Measurements from ENCODE around the gene NAALADL2.

Gene NAALADL2

GRCh38 chr3:174973465-174973864 is 114.3 kb downstream of the NAALADL2 start:
- no peak for DNase-seq (ENCODE audit: low spot score)

- DNase-seq (ENCODE audit: low spot score) = no peak
These were observed 127.6 kb downstream of the NAALADL2 start for GRCh38 chr3:174986685-174987084.

GRCh38 chr3:175001091-175001490 is 142.0 kb downstream of the NAALADL2 start:
- DNase-seq (ENCODE audit: low spot score) = no peak

- DNase-seq (ENCODE audit: low spot score) = no peak
These were observed 143.6 kb downstream of the NAALADL2 start for GRCh38 chr3:175002732-175003143.

- no peak for DNase-seq (ENCODE audit: low spot score)
These were observed 144.5 kb downstream of the NAALADL2 start for GRCh38 chr3:175003590-175003989.

- no peak for DNase-seq (ENCODE audit: low spot score)
These were observed 146.1 kb downstream of the NAALADL2 start for GRCh38 chr3:175005193-175005592.

GRCh38 chr3:175005881-175006280 is 146.7 kb downstream of the NAALADL2 start:
- no peak for DNase-seq (ENCODE audit: low spot score)

GRCh38 chr3:175007306-175007705 is 148.2 kb downstream of the NAALADL2 start:
- no peak for DNase-seq (ENCODE audit: low spot score)

GRCh38 chr3:175009295-175009694 is 150.2 kb downstream of the NAALADL2 start:
- no peak for DNase-seq (ENCODE audit: low spot score)

GRCh38 chr3:175015056-175015635 is 156.0 kb downstream of the NAALADL2 start:
- no peak for DNase-seq (ENCODE audit: low spot score)

GRCh38 chr3:175018946-175019727 is 160.0 kb downstream of the NAALADL2 start:
- DNase-seq (ENCODE audit: low spot score) = no peak

GRCh38 chr3:175020101-175020500 is 161.0 kb downstream of the NAALADL2 start:
- DNase-seq (ENCODE audit: low spot score) = no peak

- no peak for DNase-seq (ENCODE audit: low spot score)
These were observed 170.7 kb downstream of the NAALADL2 start for GRCh38 chr3:175029828-175030227.

GRCh38 chr3:175039875-175040274 is 180.7 kb downstream of the NAALADL2 start:
- no peak for DNase-seq (ENCODE audit: low spot score)

- DNase-seq (ENCODE audit: low spot score) = no peak
These were observed 182.2 kb downstream of the NAALADL2 start for GRCh38 chr3:175041369-175041768.

GRCh38 chr3:175046601-175047000 is 187.5 kb downstream of the NAALADL2 start:
- DNase-seq (ENCODE audit: low spot score) = no peak

- DNase-seq (ENCODE audit: low spot score) = no peak
These were observed 188.7 kb downstream of the NAALADL2 start for GRCh38 chr3:175047786-175048185.

GRCh38 chr3:175057401-175057800 is 198.3 kb downstream of the NAALADL2 start:
- DNase-seq (ENCODE audit: low spot score) = no peak

- DNase-seq (ENCODE audit: low spot score) = no peak
These were observed 200.7 kb downstream of the NAALADL2 start for GRCh38 chr3:175059788-175060187.

- DNase-seq (ENCODE audit: low spot score) = no peak
These were observed 206.4 kb downstream of the NAALADL2 start for GRCh38 chr3:175065497-175065896.

GRCh38 chr3:175066617-175067415 is 207.7 kb downstream of the NAALADL2 start:
- DNase-seq (ENCODE audit: low spot score) = no peak

GRCh38 chr3:175068587-175068986 is 209.5 kb downstream of the NAALADL2 start:
- no peak for DNase-seq (ENCODE audit: low spot score)

GRCh38 chr3:175070946-175071345 is 211.8 kb downstream of the NAALADL2 start:
- DNase-seq (ENCODE audit: low spot score) = no peak

All from CD4-positive, alpha-beta T cell treated with Interleukin-2 at 100 ng/mL for 4 hours (primary cell).